Astrocyte (in vitro differentiated cells and primary cell): ENCODE measurements around the gene RPL37A.

ENCODE experiments used
- CTCF ChIP-seq: IDR thresholded peaks from 2 replicates; pipeline ENCODE4 v1.5.1; 2011; ENCODE audit warnings: low read depth, mild to moderate bottlenecking, inconsistent platforms, low read length, moderate library complexity; ENCODE audit not compliant: insufficient read depth
- EZH2 ChIP-seq: IDR thresholded peaks from 2 replicates; pipeline ENCODE4 v1.6.1; 2012; ENCODE audit warnings: mild to moderate bottlenecking, low read length, inconsistent platforms; ENCODE audit not compliant: insufficient read depth

DNA sequence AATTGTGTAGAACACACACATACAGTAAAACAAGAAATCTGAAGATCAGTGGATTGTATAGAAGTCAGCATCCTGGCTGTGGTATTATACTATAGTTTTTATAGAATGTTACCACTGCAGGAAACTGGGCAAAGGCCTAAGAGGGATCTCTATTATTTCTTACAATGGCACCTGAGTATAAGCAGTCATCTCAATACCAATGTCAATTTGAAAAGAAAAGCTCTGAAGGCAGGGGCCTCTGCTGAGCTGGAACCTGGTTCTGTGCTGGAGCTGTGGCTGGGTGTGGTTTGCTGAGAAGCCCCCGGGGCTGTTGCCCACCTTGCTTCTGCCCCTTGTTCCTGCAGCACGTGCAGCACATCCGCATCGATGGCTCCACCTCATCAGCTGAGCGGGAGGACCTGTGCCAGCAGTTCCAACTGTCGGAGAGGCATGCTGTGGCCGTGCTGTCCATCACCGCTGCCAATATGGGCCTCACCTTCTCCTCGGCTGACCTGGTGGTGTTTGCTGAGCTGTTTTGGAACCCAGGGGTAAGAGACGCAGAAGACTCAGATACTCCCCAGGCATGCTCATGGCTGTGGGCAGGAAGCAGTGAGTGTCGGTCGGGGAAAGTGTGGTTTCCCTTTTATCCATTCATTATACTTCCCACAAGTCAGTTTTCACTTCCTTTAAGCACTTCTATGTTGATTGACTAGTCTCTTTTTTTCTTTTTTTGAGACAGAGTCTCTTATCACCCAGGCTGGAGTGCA is 23.5 kb upstream of the RPL37A start:
- TF ChIP-seq CTCF (no peak), EZH2 (no peak)
